ENCODE measurements around the gene GET3.

GET3 gene

DNA sequence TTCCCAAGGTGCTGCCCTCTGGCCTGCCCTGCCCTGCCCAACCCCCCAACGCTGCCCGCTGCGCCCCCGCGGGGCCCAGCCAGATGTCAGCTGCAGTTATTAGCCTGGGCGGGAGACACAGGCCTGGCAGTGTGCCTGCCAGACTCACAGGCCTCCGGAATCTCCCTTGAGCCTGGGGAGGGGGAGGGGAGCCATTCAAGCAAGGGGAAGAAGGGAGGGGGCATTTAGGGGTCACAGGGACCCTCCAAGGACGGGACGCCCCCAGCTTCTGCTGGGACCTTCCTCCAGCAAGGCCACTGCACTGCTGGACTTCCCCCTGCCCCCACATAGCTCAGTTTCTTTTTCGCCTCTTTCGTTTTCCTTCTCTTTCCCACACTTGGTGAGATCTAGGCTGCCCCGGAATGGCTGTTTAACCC lies 51.4 kb downstream of the GET3 start:
- ChIA-PET POLR2A (interaction anchor here (0.5 to 1.4 kb wide), 6 partner anchors 8 to 364 kb away, joined by 3 to 5 read pairs (median 3); partner anchors contain the start of gene FARSA), CTCF (interaction anchor here (0.9 to 4.7 kb wide), 10 partner anchors 8 to 59 kb away, joined by 3 to 58 read pairs (median 10); partner anchors contain the start of genes PRDX2 and THSD8)
- TF ChIP-seq CTCF (IDR thresholded peaks at IDR 0.05; ENCODE audit: insufficient read depth, low read length, missing control alignments), result no peak
- no peak for DNase-seq (ENCODE audit: low read depth, low spot score)
- H3K4me3 ChIP-seq (ENCODE audit: low read depth, low read length), result peak overlapping the region; percentile 55

GRCh38 chr19:12789098-12789903 lies 52.0 kb downstream of the GET3 start:
- ChIA-PET CTCF (interaction anchor here (1.1 to 4.7 kb wide), 9 partner anchors 7 to 58 kb away, joined by 3 to 58 read pairs (median 11); partner anchors contain the start of genes PRDX2 and THSD8), POLR2A (interaction anchor here (0.5 to 1.4 kb wide), 7 partner anchors 9 to 364 kb away, joined by 3 to 5 read pairs (median 3); partner anchors contain the start of gene FARSA)
- TF ChIP-seq CTCF (IDR thresholded peaks at IDR 0.05; ENCODE audit: insufficient read depth, low read length, missing control alignments), result no peak
- peak overlapping the region; percentile 55 for H3K4me3 ChIP-seq (ENCODE audit: low read depth, low read length)
- no peak for DNase-seq (ENCODE audit: low read depth, low spot score)

DNA sequence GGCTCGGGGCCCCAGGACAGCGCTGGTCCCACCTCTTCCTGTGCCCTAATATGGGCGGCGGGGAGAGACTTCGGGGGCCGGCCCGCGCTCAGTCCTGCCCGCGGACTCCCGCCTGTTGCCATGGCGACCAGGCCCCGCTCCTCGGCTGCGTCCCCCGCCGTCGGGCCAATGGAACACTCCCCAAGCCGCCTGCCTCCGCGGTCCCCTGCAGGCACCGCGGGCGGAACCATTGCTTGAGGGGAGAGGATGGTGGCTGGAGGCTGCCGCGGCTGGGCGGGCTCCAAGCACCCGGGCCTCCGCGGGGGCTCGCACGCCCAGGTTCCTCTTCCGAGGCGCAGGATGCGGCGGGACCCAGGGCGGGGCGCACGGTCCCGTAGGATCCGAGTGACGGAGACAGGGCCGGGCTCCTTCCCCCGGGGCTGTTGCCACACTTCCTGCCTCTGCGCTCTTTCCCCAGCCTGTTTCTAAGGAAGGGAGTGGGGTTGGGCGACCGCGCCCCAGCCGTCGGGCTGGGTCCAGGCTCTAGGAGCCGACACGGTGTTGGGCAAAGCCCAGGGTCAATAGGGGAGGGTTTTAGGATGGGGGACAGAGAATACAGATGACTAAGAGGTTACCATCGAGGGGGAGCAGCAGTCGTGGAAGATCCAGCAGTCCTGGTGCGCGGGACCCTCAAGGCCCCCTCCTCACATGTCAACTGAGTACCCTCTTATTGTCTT lies 52.8 kb downstream of the GET3 start:
- no peak for DNase-seq (ENCODE audit: low read depth, low spot score)
- no peak for TF ChIP-seq CTCF (IDR thresholded peaks at IDR 0.05; ENCODE audit: insufficient read depth, low read length, missing control alignments)
- ChIA-PET POLR2A (interaction anchor here (0.6 to 4.4 kb wide), 4 partner anchors 8 to 143 kb away, joined by 3 to 51 read pairs (median 4); partner anchors contain the start of gene FARSA), CTCF (interaction anchor here (1.0 to 18.0 kb wide), 10 partner anchors 12 to 57 kb away, joined by 3 to 1565 read pairs (median 11); partner anchors contain the start of genes BEST2, HOOK2, PRDX2 and RNASEH2A)
- H3K4me3 ChIP-seq (ENCODE audit: low read depth, low read length), result peak overlapping the region; percentile 55

DNA sequence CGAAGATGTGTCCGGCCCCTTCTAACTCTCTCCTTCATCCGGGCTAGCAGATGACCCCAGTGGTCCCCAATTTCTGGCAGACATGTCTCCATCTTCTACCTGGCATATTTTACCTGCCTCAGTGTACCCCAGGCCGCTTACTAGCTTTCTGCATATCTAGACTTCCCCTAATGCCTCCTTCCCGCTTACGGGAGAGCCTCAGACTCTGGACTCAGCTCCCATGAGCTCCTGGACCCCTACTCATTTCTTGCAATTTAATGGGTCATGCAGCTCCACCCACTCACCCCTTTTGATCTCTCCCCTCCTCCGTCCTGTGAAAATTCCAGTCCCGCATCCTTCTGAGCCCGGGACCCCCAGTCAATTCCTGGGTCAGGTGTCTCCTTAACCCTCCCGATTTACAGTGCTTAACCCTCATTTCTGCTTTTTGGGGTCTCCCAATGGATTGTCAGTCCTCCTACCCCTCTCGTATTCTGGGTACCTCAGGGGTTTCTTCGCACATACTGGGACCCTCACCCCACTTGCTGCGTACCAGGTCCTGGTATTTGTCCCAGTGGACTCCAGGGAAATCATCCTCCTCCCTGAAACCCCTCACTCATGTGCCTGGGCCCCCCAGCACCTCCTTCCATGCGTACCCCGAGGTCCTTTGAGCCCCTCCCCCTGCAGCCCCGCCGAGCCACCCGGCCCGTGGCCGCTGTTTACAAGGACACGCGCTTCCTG lies 53.5 kb downstream of the GET3 start:
- CTCF ChIA-PET, result interaction anchor here (1.0 to 18.0 kb wide), 5 partner anchors 9 to 57 kb away, joined by 3 to 1565 read pairs (median 7); partner anchors contain the start of genes BEST2, HOOK2, RNASEH2A and TRIR
- TF ChIP-seq CTCF (IDR thresholded peaks at IDR 0.05; ENCODE audit: insufficient read depth, low read length, missing control alignments), result no peak
- no peak for DNase-seq (ENCODE audit: low read depth, low spot score)
- POLR2A ChIA-PET, result interaction anchor here (0.6 to 4.4 kb wide), 29 partner anchors 8 to 942 kb away, joined by 3 to 158 read pairs (median 4); partner anchors contain the start of genes FBXW9, GET3, RAD23A and RNASEH2A
- H3K4me3 ChIP-seq (ENCODE audit: low read depth, low read length), result peak overlapping the region; percentile 55

- H3K4me3 ChIP-seq (ENCODE audit: low read depth, low read length), result peak within 1 kb of the TSS; percentile 99
- ChIA-PET POLR2A (interaction anchor here (0.6 to 4.4 kb wide), 34 partner anchors 9 to 941 kb away, joined by 3 to 158 read pairs (median 4); partner anchors contain the start of genes FBXW9, GET3, RAD23A and RNASEH2A), CTCF (interaction anchor here (1.0 to 18.0 kb wide), 5 partner anchors 9 to 57 kb away, joined by 3 to 1565 read pairs (median 7); partner anchors contain the start of genes BEST2, HOOK2, RNASEH2A and TRIR)
- no peak for TF ChIP-seq CTCF (IDR thresholded peaks at IDR 0.05; ENCODE audit: insufficient read depth, low read length, missing control alignments)
- DNase-seq (ENCODE audit: low read depth, low spot score), result no peak
Observed at GRCh38 chr19:12791345-12792050, 54.2 kb downstream of the GET3 start, which contains the start of gene JUNB. Gene JUNB, plus strand, starts transcription at chr19:12791486. Its CDS starts 286 bp downstream, at chr19:12791772.
